ENCODE results near the gene SGK1.

The SGK1 gene

DNA sequence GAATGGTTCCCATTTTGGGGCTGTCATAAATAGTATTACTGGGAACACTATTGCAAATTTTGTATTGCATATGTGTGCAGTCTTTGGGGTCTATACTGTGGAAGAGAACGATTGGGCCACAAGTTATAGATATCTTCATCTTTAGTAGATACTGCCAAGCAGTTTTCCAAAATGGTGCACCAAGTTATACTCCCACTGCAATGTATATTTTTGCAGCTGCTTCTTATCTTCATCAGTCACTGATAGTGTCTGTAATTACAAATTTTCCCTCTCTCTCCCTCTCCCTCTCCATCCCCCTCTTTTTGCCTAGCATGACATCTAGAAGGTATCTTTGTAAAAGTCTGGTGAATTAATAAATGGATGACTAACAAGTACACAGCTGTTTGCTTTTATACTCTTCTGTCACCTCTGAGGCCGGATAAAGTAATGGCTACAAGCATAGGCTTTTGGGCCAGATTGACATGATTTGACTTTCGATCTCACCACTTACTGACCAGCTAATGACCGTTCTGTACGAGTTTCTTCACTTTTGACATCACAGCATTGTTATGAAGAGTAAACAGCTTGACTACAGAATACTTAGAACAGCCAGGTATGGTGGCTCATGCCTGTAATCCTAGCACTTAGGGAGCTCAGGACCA is 152.2 kb downstream of the SGK1 start:
- DNase-seq: no peak

DNA sequence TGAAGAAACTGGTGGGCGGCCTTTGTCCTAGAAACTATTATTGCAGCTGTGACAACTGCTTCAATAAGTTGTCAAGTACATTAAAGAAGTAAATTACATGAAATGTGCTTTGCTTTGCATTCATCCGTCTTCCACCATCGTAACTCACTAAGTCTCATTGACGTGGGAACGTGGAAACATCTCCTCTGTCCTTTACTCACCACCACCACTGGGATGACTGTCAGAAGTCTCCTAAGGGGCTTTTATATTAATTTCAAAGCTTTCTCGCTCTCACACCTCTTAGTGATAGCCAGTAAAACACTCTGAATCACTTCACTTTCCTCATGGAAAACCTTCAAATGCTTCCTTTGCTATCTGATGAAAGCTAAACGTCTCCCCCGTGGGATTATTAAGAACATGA is 153.6 kb downstream of the SGK1 start:
- no peak for DNase-seq

DNA sequence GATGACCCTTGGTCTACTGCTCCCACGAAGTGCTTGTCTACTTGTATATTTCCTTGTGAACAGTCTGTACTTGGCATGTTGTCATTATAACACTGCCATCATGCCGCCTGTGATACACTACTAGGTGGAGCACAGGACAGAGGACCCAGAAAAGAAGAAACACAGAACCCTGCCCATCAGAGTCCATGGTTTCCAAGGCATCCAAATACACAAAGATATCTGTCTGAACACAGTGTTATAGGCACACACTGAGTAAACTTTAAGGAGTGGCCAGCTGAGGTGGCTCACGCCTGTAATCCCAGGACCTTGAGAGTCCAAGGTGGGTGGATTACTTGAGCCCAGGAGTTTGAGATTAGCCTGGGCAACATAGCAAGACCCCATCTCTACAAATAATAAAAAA is 155.0 kb downstream of the SGK1 start:
- DNase-seq: no peak

DNA sequence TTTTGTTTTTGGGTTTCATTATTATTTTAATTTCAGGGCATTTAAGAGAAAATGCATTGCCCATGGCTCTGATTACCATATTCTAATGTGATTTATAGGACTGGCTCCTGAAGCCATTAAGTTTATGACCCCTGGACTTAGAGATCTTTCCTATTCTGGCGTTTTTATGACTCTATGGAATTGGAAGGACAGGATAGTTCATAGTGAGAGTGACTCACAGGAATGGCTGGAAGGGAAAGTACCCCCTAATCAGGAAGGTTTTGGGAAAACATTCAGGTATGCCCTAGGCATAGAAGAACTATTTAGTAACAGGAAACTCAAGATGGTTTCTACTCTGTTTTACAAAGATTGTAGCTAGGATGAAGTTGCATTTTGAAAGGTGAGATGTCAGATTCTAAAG is 156.9 kb downstream of the SGK1 start:
- DNase-seq: no peak

DNA sequence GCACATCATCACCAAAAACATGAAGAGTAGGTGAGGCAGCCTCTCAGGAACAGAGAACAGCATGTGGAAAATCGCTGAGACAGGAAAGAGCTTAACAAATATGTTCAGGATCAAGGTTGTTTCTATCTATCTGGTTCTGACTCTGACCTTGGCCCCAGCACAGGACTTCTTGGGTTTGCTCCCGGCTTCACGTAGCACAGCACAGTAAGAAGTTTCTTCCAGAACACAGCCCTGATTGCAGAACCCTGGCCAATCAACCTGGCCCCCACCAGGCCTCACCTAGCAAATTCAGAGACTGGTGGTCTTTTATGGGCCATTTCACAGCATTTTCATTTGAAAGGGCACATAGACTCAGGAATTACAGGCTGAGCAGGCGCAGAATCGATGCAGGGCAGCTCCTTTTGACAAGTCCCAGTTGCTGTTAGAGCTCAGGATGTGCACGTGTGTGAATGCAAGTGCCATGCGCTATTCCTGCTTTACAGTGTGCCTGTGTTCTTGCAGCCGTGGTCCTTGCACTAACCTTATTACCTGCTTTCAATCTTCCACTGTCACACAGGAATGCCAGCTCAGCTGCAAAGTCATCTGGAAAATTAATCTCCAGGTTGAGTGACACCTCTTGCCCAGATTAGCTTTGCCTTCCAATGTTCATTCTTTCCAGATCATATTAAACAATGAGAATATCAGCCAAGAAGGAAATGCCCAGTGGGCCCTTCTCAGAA is 165.0 kb downstream of the SGK1 start:
- no peak for DNase-seq

DNA sequence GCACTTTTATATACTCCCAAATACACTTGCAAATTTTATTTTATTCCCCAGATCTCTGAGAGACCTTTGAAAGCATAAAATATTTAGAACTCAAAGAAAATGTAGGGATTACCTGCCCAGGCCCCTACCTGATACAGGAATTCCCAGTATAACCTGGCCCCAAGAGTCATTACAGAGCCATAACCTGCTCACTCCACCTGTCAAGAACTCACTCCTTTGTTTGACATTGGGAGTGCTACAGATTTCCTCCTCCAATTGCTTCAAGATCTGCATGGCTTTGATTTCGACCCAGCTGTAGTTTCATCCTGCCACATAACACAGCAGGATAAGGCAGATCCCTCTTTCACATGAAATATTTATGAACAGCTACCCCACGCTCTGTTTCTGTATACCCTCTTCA is 169.3 kb downstream of the SGK1 start:
- no peak for DNase-seq

DNA sequence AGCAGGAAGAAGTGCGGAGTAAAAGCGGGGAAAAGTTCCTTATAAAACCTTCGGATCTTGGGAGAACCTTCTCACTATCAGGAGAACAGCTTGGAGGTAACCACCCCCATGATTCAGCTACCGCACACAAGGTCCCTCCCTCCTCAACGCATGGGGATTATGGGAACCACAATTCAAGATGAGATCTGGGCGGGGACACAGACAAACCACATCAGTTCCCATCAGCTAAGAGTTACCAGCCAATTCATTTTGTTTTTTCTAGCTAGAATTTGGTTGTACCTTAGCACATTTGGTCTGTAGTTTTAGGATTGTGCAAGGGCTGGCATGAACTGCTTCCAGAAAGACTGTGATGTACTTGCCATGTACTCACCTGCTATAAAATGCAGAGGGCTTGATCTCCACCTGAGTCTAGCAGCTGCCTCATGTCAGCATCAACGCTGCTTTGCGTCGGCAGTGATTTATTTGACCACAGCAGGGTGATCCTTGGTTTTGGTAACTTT is 170.8 kb downstream of the SGK1 start:
- DNase-seq: no peak

DNA sequence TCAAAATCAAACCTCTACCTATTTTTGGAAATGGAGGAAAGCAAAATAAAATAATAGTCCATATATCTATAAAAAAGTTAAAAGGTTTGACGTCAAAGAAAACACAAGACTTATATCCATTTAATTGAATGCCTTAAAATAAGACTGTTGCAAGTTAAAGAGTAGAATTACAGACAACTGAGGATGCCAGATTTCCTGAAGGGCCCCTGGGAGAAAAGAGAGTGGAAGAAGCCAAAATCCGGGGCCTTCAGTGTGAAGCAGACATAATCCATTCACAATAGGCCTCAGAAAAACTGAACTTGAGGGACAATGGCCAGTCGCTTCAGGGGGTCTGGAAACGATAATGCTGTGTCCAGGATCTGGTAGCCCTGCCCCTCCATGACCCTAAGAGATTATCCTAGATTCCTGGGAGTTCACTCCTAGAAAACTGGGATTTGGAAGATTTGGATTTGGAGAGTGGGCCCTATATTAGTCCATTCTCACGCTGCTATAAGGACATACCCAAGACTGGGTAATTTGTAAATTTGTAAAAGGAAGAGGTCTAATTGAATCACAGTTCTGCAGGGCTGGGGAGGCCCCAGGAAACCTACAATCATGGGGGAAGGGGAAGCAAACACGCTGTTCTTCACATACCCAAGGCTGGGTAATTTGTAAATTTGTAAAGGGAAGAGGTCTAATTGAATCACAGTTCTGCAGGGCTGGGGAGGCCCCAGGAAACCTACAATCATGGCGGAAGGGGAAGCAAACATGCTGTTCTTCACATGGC is 171.5 kb downstream of the SGK1 start:
- DNase-seq: no peak

DNA sequence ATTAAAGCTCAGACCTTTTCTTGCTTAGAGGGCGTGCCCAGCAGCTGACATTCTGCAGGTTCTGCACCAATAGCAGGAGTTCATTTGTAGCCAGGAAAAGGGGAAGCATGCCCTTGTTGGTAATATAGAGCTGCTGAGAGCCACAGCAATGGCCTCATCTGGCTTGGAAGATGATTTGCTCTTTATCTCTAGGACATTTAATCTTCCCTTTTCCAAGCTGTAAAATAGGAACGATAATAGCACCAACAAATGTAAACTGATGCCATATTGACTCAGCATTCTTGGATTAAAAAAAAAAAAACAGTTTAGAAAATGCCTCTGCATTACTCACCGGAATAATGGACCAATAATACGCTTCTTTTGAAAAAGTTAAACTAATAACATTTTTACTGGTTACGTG is 172.1 kb downstream of the SGK1 start:
- no peak for DNase-seq

DNA sequence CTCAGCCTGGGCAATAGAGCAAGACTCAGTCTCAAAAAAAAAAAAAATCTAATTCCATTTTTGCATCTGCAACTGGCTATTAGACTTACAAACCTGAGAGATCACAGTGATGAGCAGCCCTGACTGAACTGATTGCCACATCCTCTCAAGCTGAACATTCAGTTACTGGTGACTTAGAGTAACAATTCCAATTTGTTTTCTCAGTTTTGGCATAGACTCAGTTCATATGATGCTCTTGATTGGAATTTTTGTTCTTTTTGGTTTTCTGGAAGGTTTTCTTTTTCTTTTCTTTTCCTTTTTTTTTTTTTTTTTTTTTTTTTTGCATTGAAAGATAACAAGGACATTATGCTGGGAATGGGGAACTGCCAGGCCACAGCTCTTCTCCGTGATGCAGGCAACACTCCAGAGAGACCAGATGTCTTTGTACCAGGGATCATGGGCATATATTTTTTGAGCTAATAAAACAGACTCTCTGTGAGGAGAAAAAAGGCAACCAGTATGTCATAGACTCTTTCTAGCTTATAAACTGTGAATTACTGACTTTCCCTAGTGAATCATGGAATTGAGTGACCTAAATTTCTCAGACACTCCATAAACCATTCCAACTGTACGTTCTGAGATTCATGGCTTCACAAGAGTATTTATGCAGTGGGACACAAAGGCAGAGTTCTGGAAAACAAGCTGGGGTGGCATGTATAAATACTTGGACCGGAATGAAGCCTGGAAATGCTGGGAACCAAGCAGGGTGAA is 179.5 kb downstream of the SGK1 start:
- DNase-seq: no peak

DNA sequence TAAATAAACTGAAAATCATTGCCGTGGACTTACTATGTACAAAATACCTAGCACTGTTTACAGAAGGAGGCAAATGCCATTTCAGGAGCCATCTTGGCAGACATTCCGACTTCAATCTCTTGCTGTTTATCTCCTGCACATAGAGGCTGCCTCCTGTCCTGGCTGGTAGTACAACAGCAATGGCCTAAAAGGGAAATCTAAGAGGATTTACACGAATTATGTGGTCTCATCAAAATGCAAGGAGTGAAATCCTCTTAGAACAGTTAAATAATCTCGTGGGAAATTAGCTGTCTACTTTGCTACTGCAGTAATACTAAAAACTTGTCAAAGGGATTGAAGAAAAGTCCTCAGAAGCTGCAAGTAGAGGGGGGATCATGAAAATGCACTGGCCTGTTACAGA is 183.3 kb downstream of the SGK1 start:
- DNase-seq: no peak

DNA sequence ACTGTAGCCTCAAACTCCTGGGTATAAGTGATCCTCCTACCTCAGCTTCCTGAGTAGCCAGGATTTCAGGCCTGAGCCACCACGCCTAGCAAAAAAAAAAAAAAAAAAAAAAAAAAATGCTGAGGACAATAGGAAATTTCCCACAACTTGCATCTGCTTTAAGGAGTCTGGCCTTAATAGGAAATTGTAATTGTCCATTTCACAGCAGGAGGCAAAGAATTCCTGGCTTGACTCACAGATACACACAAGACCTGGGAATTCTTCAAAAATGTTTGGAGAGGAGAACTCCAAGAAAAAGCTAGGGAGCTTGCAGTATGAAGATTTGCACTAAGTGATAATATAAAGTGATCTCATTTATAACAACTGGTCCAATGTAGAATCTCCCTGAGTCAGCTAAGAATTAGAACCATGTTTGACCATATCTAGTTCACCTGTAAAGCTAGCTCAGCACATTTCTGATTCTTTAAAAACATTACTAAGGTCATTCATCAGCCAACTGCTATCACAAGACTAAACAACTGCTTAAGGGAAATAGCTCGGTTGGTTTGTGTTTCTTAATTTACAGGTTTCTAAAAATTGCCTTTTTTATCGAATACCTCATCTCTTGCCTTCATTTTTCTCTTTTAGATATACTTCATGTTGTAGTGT is 185.3 kb downstream of the SGK1 start:
- no peak for DNase-seq

DNA sequence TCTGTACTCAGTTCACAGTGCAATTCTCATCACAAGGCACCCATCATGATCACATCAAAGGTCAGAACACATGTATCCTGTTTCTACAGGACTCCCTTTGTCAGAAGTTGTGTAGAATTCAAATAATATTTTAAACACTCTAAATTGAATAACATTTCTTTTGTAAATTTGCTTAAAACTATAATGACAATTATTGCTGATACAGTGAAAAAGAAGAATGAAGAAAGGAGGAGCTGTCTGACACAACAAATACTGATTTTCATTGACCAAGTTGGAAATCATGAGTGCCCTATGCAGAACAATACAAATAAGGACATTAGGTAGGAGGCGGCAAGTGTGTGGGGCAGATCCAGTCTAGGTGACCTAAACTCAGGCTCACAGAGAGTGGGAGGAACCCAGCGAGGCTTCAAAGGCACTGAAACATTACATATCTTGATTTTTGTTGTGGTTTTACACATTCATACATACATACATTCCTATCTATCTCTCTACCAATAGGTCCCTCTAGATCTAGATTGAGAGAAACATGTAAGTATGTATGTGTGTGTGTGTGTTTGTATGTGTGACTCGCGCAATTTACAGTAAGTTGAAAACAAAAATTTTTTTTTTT is 186.3 kb downstream of the SGK1 start:
- no peak for DNase-seq

DNA sequence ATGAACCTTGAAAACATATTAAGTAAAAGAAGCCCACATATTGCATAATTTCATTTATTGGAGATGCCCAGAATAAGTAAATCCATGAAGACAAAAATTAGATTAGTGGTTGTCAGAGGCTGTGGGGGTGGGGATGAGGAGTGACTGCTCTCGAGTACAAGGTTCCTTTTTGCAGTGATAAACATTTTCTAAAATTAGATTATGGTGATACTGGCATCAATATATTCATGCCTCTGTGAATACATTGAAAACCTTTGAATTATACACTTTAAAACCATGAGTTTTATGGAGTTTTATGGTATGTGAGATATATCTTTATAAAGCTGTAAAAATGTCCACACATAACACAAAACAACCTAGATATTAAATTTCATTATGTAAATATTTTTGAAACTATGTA is 189.8 kb downstream of the SGK1 start:
- no peak for DNase-seq

DNA sequence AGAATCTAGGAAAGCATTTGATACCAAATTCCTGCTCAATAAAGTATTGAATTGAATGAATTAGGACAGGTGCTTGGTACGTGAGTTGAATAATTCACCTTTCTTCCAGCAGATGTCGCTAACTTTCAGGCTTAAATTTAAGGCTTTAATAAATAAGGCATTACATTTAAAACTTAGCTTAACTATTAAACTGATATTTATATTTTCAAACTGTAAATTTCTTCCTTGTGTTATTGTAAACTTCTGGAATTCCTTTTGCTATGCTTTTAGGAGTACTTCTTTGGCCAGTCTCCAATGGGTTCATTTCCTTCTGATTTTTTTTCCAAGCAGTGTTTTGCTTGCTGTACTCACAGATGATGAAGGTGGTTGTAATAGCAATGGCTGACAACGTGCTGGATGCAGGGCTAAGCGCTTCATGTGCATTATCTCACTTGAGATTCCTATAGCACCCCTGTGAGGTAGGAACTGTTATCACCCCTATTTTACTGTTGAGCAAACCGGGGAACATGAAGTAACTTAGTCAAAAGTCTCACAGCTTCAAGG is 194.2 kb downstream of the SGK1 start:
- DNase-seq: no peak

DNA sequence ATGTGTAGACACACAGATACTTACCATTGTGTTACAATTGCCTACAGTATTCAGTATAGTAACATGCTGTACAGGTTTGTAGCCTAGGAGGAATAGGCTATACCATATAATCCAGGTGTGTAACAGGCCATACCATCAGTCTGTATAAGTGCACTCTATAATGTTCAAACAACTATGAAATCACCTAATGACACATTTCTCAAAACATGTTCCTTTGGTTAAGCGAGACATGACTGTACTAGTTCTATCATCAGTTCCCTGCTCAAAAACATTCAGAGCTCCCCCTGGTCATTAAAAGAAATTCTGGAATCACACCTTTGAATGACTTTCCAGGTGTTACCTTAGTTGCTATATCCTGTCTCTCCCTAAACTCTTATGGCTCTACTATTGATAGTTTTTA is 195.1 kb downstream of the SGK1 start:
- DNase-seq: no peak

DNA sequence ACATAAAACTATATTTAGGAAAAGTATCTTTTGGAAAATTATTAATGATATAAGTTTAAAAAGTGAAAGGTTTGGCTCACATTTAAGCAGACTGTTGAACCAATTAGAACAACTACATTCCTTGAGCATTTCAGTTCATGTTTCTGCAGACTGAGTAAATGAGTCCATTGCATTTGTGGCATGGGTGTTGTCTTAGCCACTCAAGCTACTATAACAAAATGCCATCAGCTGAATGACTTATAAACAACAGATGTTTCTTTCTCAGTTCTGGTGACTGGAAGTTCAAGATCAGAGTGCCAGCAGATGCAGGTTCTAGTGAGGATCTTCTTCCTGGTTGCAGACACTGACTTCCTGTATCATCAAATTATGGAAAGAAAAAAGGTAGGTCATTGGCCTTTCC is 198.4 kb downstream of the SGK1 start:
- no peak for DNase-seq
